ENCODE measurements around the gene CHST10.
A peak's percentile ranks its signal among the peaks of the same experiment; 100 is the strongest.
"Not testable (repeated sequence)": the region's sequence is repeated elsewhere in the genome, so short reads cannot be mapped to it uniquely, and the experiment has no call there.

CHST10 gene

DNA sequence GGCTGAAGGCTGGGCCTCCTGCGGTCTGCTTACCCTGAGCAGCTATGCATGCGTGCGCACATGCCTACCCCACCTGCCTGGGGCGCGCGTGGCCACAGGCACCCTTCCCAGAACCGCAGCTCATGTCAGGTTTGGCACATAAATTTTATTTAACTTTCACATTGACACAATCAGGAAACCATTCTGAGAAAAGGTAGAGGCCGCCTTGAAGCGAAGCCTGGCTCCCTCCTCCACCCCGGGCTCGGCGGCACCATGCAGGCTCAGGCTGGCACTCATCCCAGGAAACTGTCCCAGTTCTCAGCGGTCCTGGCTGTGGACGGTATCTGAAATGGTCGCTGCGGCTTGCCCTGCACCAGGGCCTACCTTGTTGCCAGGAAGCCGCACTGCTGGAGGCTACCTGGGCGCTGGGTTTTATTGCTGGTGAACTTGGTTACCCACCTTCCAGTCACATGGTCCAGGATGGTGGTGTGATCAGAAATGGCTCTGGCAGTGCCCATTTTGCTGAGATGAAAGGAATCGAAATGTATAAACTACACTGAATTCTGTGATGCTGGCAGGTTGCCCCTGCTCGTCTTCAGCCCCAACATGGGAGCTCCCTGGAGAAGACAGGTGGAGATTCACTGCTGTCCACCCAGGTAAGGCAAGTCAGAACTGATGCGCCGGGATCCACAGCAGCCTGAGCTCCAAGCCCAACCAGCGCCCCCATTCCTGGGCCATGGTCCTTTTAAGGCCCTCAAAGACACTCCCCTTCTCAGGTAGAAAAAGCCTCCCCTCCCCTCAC, 25.5 kb downstream of the CHST10 start:
- peak; percentile 32 to 62 for DNase-seq

DNA sequence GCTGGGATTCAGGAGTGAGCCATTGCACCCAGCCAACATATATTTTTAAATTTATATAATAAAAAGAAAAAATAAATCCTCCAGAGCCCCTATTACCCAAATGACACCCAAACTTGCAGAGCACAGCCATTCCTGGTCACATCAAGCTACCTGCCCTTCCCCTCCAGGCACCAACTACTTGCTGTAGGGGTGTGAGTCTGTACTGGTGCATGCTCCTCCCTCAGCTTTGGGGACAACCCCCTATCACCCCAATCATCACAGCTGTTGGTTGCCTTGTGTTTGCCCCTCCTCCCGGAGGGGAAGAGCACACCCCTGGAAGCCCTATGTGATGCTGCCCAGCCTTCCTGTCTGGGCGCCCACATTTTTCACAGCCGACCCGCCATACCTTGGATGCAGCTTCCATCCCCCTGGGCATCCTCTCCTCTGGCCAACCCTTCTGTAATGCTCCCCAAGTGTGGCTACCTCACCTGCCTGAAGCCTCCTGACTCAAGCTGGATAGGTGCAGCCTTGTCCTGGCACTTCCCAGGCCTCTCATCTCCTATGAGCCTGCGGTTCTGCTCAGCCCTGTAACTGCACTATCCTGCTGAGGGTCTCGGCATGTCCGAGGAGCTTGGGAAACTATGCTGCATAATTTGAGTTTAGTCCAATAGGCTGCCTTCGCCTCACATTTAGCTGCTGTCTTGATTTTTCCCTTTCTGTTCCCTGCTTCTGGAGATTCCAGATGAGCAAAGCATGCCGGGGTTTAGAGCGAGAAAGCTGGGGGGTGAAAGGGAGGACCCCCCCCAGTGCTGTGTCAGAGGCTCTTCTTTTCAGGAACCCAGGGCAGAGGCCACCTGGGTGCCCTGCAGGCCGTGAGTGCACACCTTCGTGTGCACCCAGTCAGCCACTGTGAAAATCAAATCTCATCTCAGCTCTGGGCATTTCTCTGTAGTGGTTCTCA, 27.2 kb downstream of the CHST10 start:
- no peak for DNase-seq

DNA sequence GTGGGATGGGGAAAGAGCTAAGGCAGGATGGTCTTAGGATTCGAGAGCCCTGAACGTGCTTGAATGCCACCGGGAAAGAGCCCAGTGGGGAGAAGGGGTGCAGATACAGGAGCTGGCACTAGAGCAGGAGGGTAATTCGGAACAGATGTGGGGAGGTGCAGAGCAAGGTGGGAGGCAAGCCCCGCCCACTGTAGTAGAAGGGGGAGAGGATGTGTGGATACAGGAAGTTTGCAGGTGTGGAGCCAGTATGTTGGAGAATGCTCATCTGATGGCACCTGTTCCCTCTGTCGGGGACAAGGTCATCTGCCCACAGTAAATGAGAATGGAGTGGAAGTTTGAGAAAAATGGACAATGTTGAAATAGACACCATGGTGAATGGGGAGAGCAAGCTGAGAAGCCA, 28.8 kb downstream of the CHST10 start:
- no peak for DNase-seq

DNA sequence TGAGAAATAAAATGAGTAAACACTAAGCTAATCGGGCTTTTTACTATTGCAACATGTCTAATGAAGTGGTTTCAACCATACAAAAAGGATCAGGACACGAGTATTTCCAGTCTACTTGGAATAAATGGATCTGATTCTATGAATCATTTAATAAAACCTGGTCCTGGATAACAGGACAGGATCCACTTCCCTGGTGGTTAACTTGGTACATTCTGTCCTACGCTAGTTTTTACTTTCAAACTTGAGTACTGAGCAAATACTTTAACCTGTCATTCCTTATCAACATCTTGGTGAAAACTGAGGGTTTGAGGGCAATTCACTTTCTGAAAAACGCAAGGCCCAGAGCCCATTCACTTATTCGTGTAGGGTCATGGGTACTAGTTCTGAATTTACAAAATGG, 33.5 kb downstream of the CHST10 start:
- DNase-seq = no peak

- no peak for DNase-seq
Measured at GRCh38 chr2:100383306-100383705, 34.2 kb downstream of the CHST10 start.

- DNase-seq = peak in 1 of 2 experiments; percentile 10
Measured at GRCh38 chr2:100381240-100381639, 36.2 kb downstream of the CHST10 start.

- DNase-seq = no peak
Measured at GRCh38 chr2:100380681-100381080, 36.8 kb downstream of the CHST10 start.

GRCh38 chr2:100376836-100377235, 40.6 kb downstream of the CHST10 start:
- DNase-seq = no peak

DNA sequence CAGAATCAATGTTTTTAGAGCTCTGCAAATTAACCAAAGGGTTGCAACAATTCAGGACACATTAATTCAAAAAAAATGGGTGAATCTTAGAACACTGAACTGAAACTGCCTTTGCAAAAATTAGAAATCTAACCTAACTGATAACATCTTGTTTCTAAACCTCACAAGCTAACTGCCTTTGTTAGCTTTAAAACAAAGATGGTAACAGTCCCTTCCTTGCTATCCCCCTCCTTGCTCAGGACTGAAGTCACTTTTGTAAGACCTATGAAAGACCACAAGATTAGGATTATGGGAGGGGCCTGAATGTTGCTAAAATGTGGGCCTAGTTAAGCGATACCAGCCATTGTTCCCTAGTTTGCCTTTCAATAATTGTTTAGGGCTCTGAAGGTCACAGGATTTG, 50.3 kb downstream of the CHST10 start:
- DNase-seq = no peak

- no peak for DNase-seq
Measured at GRCh38 chr2:100365434-100365833, 52.0 kb downstream of the CHST10 start.

DNA sequence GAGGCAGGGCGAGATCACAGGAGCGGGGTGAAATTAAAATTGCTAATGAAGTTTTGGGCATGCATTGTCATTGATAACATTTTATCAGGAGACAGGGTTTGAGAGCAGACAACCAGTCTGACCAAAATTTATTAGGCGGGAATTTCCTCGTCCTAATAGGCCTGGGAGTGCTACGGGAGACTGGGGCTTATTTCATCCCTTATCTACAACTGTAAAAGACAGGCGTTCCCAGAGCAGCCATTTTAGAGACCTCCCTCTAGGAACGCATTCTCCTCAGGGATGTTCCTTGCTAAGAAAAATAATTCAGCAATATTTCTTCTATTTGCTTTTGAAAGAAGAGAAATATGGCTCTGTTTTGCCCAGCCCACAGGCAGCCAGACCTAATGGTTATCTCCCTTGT, 55.2 kb downstream of the CHST10 start:
- not testable (repeated sequence) for DNase-seq

- DNase-seq = no peak
Measured at GRCh38 chr2:100359576-100359975, 57.9 kb downstream of the CHST10 start.

DNA sequence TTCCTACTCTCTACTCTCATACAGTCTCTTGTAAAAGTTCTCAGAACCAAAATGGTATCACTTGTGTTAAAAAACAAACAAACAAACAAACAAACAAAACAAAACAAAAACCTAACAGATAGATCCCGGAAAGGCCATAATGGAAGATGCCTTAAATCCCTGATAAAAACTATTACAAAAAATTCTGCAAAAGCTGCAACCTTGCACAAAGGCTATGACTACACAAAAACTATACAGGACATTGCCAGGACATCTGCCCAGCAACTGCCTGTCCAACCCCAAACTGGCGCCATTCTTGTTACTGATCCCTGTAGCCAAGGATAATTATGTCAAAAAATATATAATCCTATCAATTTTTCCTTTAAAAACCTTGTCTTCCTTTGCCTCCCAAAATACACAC, 58.9 kb downstream of the CHST10 start:
- no peak for DNase-seq

GRCh38 chr2:100352521-100352920, 64.9 kb downstream of the CHST10 start:
- no peak for DNase-seq

DNA sequence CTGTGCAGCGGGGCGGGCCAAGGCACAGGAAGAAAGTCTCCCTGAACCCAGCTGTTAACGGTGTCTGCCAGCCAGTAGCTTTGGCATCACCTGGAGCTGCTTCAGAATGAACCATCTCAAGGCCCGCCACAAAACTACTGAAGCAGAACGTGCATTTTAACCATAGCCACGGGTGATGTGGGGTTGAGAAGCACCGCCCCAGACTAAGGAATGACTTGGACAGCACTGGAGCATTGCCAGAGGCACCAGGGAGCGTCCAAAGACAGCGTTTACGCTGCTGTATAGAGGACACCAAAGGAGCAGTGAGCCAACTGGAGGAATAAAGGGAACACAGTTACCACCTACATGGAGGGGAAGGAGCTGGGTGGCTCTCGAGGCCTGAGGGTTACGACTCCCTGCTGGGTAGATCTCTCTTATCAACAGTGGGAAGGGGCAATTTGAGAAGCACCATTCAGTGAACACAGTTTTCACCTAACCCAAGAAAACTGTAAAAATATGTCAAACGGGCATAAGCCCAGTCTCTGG, 66.7 kb downstream of the CHST10 start:
- no peak for DNase-seq

- DNase-seq = not testable (repeated sequence)
Measured at GRCh38 chr2:100345144-100345543, 72.3 kb downstream of the CHST10 start.

DNA sequence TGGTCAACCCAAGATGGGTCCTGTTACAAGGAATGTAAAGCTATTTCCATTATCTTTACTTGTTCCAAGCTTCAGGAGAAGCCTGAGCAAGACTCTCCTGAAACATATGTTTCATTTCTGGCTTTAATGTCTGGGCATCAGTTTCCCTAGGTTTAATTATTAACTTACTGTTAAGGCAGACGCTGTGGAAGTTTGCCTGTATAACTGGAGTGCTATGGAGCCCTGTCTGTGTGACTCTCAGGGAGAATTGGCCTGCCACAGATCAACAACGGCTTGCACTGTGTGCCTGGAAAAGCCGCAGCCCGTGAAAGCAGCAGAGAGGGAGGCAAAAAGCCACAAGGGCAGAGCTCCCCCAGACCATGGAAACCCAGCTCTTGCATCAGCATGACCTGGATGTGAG, 73.0 kb downstream of the CHST10 start:
- DNase-seq = no peak

- DNase-seq = not testable (repeated sequence)
Measured at GRCh38 chr2:100342466-100342865, 75.0 kb downstream of the CHST10 start.

All from cerebellar nuclear complex (tissue), 1 donor.